GM18511 (cell line): ENCODE measurements around the gene TVP23A.
"Not testable (repeated sequence)": the region's sequence is repeated elsewhere in the genome, so short reads cannot be mapped to it uniquely, and the experiment has no call there.

ENCODE experiments used
- ATAC-seq: cut with Tn5 transposase; IDR thresholded peaks from one replicate; pipeline ENCODE4 v1.9.1; 2021; ENCODE audit warnings: mild to moderate bottlenecking, moderate library complexity; ENCODE audit not compliant: unreplicated experiment

TVP23A gene

GRCh38 chr16:10752843-10753523, 65.6 kb downstream of the TVP23A start:
- peak; percentile 75 for ATAC-seq

- ATAC-seq, result peak; percentile 32
These were observed 67.3 kb downstream of the TVP23A start for GRCh38 chr16:10751291-10751697.

GRCh38 chr16:10750793-10751192, 67.8 kb downstream of the TVP23A start:
- no peak for ATAC-seq

GRCh38 chr16:10745841-10746240, 72.8 kb downstream of the TVP23A start:
- no peak for ATAC-seq

- ATAC-seq, result peak; percentile 3
These were observed 74.1 kb downstream of the TVP23A start for GRCh38 chr16:10744370-10745030.

- ATAC-seq, result peak; percentile 89
These were observed 74.8 kb downstream of the TVP23A start, which contains the start of gene NUBP1 for GRCh38 chr16:10743610-10744369. Gene NUBP1 (plus strand): TSS chr16:10743842. CDS start chr16:10743864, 22 bp downstream.

- ATAC-seq, result no peak
These were observed 75.4 kb downstream of the TVP23A start for GRCh38 chr16:10743227-10743609.

GRCh38 chr16:10741844-10742243, 76.8 kb downstream of the TVP23A start:
- no peak for ATAC-seq

- not testable (repeated sequence) for ATAC-seq
These were observed 77.3 kb downstream of the TVP23A start for GRCh38 chr16:10741249-10741648.

GRCh38 chr16:10740845-10741208, 77.8 kb downstream of the TVP23A start:
- ATAC-seq, result no peak

- ATAC-seq, result no peak
These were observed 78.4 kb downstream of the TVP23A start for GRCh38 chr16:10740000-10740844.

- peak; percentile 79 for ATAC-seq
These were observed 80.1 kb downstream of the TVP23A start for GRCh38 chr16:10738231-10739077.

- peak; percentile 36 for ATAC-seq
These were observed 81.4 kb downstream of the TVP23A start for GRCh38 chr16:10737068-10737625.

GRCh38 chr16:10731790-10732189, 86.8 kb downstream of the TVP23A start:
- ATAC-seq, result no peak

GRCh38 chr16:10729104-10730048, 89.2 kb downstream of the TVP23A start:
- ATAC-seq, result no peak

- ATAC-seq, result peak; percentile 63
These were observed 90.3 kb downstream of the TVP23A start for GRCh38 chr16:10728003-10728887.
